MM.1S (cell line): ENCODE results near the gene DHX38.

Experiments
- CTCF ChIP-seq: fragments of 300-600 bp; sonication (generic); IDR thresholded peaks from 2 replicates; pipeline ENCODE4 v1.5.1; 2016; ENCODE audit warnings: antibody characterized with exemption, low read length, mixed read lengths
- EZH2 ChIP-seq: fragments of 300-600 bp; sonication (generic); optimal IDR thresholded peaks from 2 replicates; pipeline ENCODE3; 2017; ENCODE audit warnings: low read depth, mild to moderate bottlenecking, antibody characterized with exemption, low read length, mixed read lengths
- EZH2phosphoT487 ChIP-seq: fragments of 300-600 bp; sonication (generic); IDR thresholded peaks from 2 replicates; pipeline ENCODE4 v1.6.1; 2018; ENCODE audit warnings: antibody characterized with exemption, low read length

GRCh38 chr16:72083778-72084404 lies 9.8 kb upstream of the DHX38 start:
- TF ChIP-seq CTCF = no peak
- no peak for TF ChIP-seq EZH2phosphoT487
- TF ChIP-seq EZH2 = no peak
